GM23338 (cell line): ENCODE measurements around the gene SEMA7A. TPM values are rescaled to one million over a fixed set of nuclear protein-coding genes. Genes with fewer than 3 reads are reported as not detected.

Source experiments
- ATAC-seq: fragments of 200-7000 bp; cut with Tn5 transposase; 3 replicates; pipeline ENCODE4 v1.9.1; 2020
- DNase-seq: peaks from one replicate; pipeline ENCODE4 v3.0.0-alpha.2; 2015; ENCODE audit warnings: low spot score
- H2AFZ ChIP-seq: fragments of 200-600 bp; sonication (generic); 2 replicates; pipeline ENCODE4 v1.8.0; 2016; ENCODE audit warnings: antibody characterized with exemption, mild to moderate bottlenecking, moderate library complexity
- H3F3A ChIP-seq: fragments of 200-600 bp; sonication (generic); replicated peaks from 2 replicates; pipeline ENCODE4 v1.8.0; 2017; ENCODE audit warnings: antibody characterized with exemption, mixed run types, low read depth
- H3K27ac ChIP-seq: fragments of 200-600 bp; sonication (generic); 2 replicates; pipeline ENCODE4 v1.6.1; 2016; ENCODE audit warnings: low read depth
- H3K27me3 ChIP-seq: fragments of 200-600 bp; sonication (generic); 2 replicates; pipeline ENCODE4 v1.8.0; 2016; ENCODE audit warnings: mild to moderate bottlenecking, mixed run types, moderate library complexity; ENCODE audit not compliant: insufficient read depth
- H3K36me3 ChIP-seq: fragments of 200-600 bp; sonication (generic); 2 replicates; pipeline ENCODE4 v1.8.0; 2016; ENCODE audit warnings: mild to moderate bottlenecking; ENCODE audit not compliant: insufficient read depth
- H3K4me1 ChIP-seq: fragments of 200-600 bp; sonication (generic); 2 replicates; pipeline ENCODE4 v1.8.0; 2016; ENCODE audit warnings: mild to moderate bottlenecking, moderate library complexity; ENCODE audit not compliant: insufficient read depth
- H3K4me2 ChIP-seq: fragments of 200-600 bp; sonication (generic); 2 replicates; pipeline ENCODE4 v1.7.1; 2017; ENCODE audit warnings: mixed run types
- H3K4me3 ChIP-seq: fragments of 200-600 bp; sonication (generic); 2 replicates; pipeline ENCODE4 v1.6.1; 2016; ENCODE audit warnings: mixed run types
- H3K79me2 ChIP-seq: fragments of 200-600 bp; sonication (generic); replicated peaks from 2 replicates; pipeline ENCODE4 v1.8.0; 2017; ENCODE audit warnings: mild to moderate bottlenecking; ENCODE audit not compliant: insufficient read depth
- H3K9me2 ChIP-seq: fragments of 200-600 bp; sonication (generic); 2 replicates; pipeline ENCODE4 v1.8.0; 2017; ENCODE audit not compliant: insufficient read depth
- H4K20me1 ChIP-seq: fragments of 200-600 bp; sonication (generic); replicated peaks from 2 replicates; pipeline ENCODE4 v1.8.0; 2017; ENCODE audit warnings: mild to moderate bottlenecking; ENCODE audit not compliant: insufficient read depth
- H3K27ac Mint-ChIP-seq: 2 replicates; pipeline ENCODE4 v1.8.0; 2020; ENCODE audit warnings: inconsistent platforms, mild to moderate bottlenecking, moderate library complexity, mixed read lengths
- H3K27me3 Mint-ChIP-seq: 3 replicates; pipeline ENCODE4 v1.8.0; 2022; ENCODE audit warnings: low read depth, mild to moderate bottlenecking, moderate library complexity, mixed read lengths, inconsistent platforms; ENCODE audit not compliant: insufficient read depth, poor library complexity
- H3K36me3 Mint-ChIP-seq: 3 replicates; pipeline ENCODE4 v1.8.0; 2021; ENCODE audit warnings: low read depth, mild to moderate bottlenecking, inconsistent platforms, moderate library complexity, mixed read lengths
- H3K4me1 Mint-ChIP-seq: 3 replicates; pipeline ENCODE4 v1.8.0; 2020; ENCODE audit warnings: mild to moderate bottlenecking, inconsistent platforms, mixed read lengths
- H3K4me3 Mint-ChIP-seq: 3 replicates; pipeline ENCODE4 v1.8.0; 2021; ENCODE audit warnings: moderate library complexity, mild to moderate bottlenecking, inconsistent platforms, mixed read lengths
- H3K9me3 Mint-ChIP-seq: 3 replicates; pipeline ENCODE4 v1.8.0; 2020; ENCODE audit warnings: moderate library complexity, mild to moderate bottlenecking, inconsistent platforms, mixed read lengths
- CTCF ChIP-seq, 2 experiments: fragments of 200-600 bp in 1 of 2; sonication (generic) in 1 of 2; conservative IDR thresholded peaks; 2 replicates each; pipeline versions ENCODE4 v1.5.1 to v1.6.1; 2016 to 2017; ENCODE audit warnings: antibody characterized with exemption in 2 of 2, low read depth in 2 of 2, mild to moderate bottlenecking in 2 of 2, moderate library complexity in 1 of 2
- EZH2 ChIP-seq: fragments of 200-600 bp; sonication (generic); IDR thresholded peaks from one replicate; pipeline ENCODE4 v1.8.0; 2017; ENCODE audit warnings: antibody characterized with exemption, mild to moderate bottlenecking, low read depth; ENCODE audit not compliant: unreplicated experiment
- EZH2phosphoT487 ChIP-seq: fragments of 200-600 bp; sonication (generic); IDR thresholded peaks from one replicate; pipeline ENCODE4 v1.8.1; 2018; ENCODE audit warnings: antibody characterized with exemption; ENCODE audit not compliant: unreplicated experiment
- polyA plus RNA-seq: library from polyadenylated mRNA; unstranded; fragments of >200 nt; fragmentation: Nextera tagmentation; extraction: Ambion mirVana; gene quantifications from 2 replicates; pipeline ENCODE4 v1.2.1, GENCODE V29; 2016
- total RNA-seq: library from RNA; depleted of rRNA; stranded (reverse); fragments of >200 nt; shearing (Covaris generic); gene quantifications from 2 replicates; pipeline ENCODE4 v1.2.3, GENCODE V29; 2014
- TF ChIP-seq, protein P1 (sequence below): IDR thresholded peaks from one replicate; pipeline ENCODE4 v1.6.1; 2018; ENCODE audit warnings: antibody characterized with exemption; ENCODE audit not compliant: unreplicated experiment

The SEMA7A gene
- total and polyA plus RNA-seq, 2 experiments from 2014 or later: 2.0 to 14.1 TPM

- H3K27ac Mint-ChIP-seq: peak overlapping the region; percentile 54
- 0 out of 2 replicates have a peak, but pooled peaks cover 2% of the 10 kb centered on the region for H3F3A ChIP-seq
These were observed 20.4 kb upstream of the SEMA7A start for GRCh38 chr15:74453925-74454763.

More at GRCh38 chr15:74453925-74454763, 20.4 kb upstream of the SEMA7A start:
- no peaks in the 10 kb centered on the region for H3K9me3 Mint-ChIP-seq
- no peaks in the 10 kb centered on the region; the same call in none of the 2 replicates for H4K20me1 ChIP-seq
- H3K27ac ChIP-seq: peak overlapping the region; percentile 67; the same call in 1 of the 2 replicates
- peaks cover 37% of the 10 kb centered on the region for H3K36me3 Mint-ChIP-seq
- DNase-seq (no peak), ATAC-seq (peak; percentile 47; the same call in 1 of the 3 replicates)
- H3K4me2 ChIP-seq: no peak overlapping the region
- no peaks in the 10 kb centered on the region for H3K27me3 ChIP-seq
- H3K4me1 Mint-ChIP-seq: peaks cover 9% of the 10 kb centered on the region
- H3K36me3 ChIP-seq: no peaks in the 10 kb centered on the region
- TF ChIP-seq EZH2: no peak
- TF ChIP-seq, protein P1, sequence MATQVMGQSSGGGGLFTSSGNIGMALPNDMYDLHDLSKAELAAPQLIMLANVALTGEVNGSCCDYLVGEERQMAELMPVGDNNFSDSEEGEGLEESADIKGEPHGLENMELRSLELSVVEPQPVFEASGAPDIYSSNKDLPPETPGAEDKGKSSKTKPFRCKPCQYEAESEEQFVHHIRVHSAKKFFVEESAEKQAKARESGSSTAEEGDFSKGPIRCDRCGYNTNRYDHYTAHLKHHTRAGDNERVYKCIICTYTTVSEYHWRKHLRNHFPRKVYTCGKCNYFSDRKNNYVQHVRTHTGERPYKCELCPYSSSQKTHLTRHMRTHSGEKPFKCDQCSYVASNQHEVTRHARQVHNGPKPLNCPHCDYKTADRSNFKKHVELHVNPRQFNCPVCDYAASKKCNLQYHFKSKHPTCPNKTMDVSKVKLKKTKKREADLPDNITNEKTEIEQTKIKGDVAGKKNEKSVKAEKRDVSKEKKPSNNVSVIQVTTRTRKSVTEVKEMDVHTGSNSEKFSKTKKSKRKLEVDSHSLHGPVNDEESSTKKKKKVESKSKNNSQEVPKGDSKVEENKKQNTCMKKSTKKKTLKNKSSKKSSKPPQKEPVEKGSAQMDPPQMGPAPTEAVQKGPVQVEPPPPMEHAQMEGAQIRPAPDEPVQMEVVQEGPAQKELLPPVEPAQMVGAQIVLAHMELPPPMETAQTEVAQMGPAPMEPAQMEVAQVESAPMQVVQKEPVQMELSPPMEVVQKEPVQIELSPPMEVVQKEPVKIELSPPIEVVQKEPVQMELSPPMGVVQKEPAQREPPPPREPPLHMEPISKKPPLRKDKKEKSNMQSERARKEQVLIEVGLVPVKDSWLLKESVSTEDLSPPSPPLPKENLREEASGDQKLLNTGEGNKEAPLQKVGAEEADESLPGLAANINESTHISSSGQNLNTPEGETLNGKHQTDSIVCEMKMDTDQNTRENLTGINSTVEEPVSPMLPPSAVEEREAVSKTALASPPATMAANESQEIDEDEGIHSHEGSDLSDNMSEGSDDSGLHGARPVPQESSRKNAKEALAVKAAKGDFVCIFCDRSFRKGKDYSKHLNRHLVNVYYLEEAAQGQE: no peak
- TF ChIP-seq CTCF (conservative IDR thresholded peaks at IDR 0.05; ENCODE audit: low read depth in 2 of 2): no peak
- TF ChIP-seq EZH2phosphoT487: no peak
- no peak overlapping the region for H3K4me3 ChIP-seq
- H3K4me3 Mint-ChIP-seq: no peak overlapping the region
- H3K4me1 ChIP-seq: no peaks in the 10 kb centered on the region; the same call in 1 of the 2 replicates
- no peaks in the 10 kb centered on the region for H3K79me2 ChIP-seq
- H3K9me2 ChIP-seq: no peaks in the 10 kb centered on the region
- H3K27me3 Mint-ChIP-seq: no peaks in the 10 kb centered on the region
- no peak overlapping the region for H2AFZ ChIP-seq
